Measurements from ENCODE around the gene ZKSCAN3. TPM values are rescaled to one million over a fixed set of nuclear protein-coding genes. Genes with fewer than 3 reads are reported as not detected.

Gene ZKSCAN3
- total and polyA plus RNA-seq, 2 of the 4 experiments (the other 2 are of a cell fraction), result 3.7 to 4.8 TPM

- Histone ChIP-seq H3K27ac (ENCODE audit: insufficient read depth, low read length) (peak overlapping the region; percentile 71), H2BK5ac (ENCODE audit: low read depth, low read length, poor library complexity, severe bottlenecking) (peak overlapping the region; percentile 89), H2BK120ac (ENCODE audit: low read depth, low read length) (peak overlapping the region; percentile 83), H2BK15ac (ENCODE audit: low read depth, low read length) (peak overlapping the region; percentile 81; the same call in 1 of the 3 replicates), H2AK9ac (replicated peaks; ENCODE audit: low read depth, low read length, poor library complexity) (peak overlapping the region; percentile 89), H3K4me1 (ENCODE audit: control insufficient read depth, insufficient read depth, low read length) (peaks cover 13% of the 10 kb centered on the region), H3K9ac (ENCODE audit: low read depth, low read length) (no peak overlapping the region), H4K91ac (ENCODE audit: insufficient read depth, low read depth, low read length) (peak overlapping the region; percentile 82), H3K27me3 (ENCODE audit: control insufficient read depth, insufficient read depth, low read length) (no peaks in the 10 kb centered on the region), H3K9me1 (ENCODE audit: insufficient read depth, low read length) (peaks cover 10% of the 10 kb centered on the region; the same call in 1 of the 2 replicates), H2AK5ac (ENCODE audit: low read depth, low read length) (peak overlapping the region; percentile 93; the same call in 1 of the 2 replicates), H3K56ac (ENCODE audit: extremely low read depth, insufficient read depth, low read length) (peak overlapping the region; percentile 71; the same call in 1 of the 2 replicates), H3K9me3 (ENCODE audit: control insufficient read depth, insufficient read depth, low read length) (no peaks in the 10 kb centered on the region), H4K20me1 (ENCODE audit: insufficient read depth, low read length) (no peaks in the 10 kb centered on the region), H2AFZ (replicated peaks; ENCODE audit: low read length, poor library complexity) (peak overlapping the region; percentile 14), H3K23ac (ENCODE audit: low read depth, low read length) (peak overlapping the region; percentile 63), H4K5ac (ENCODE audit: low read depth, low read length) (peak overlapping the region; percentile 81), H2BK20ac (ENCODE audit: low read depth, low read length) (peak overlapping the region; percentile 86), H3K18ac (ENCODE audit: low read depth, low read length) (peak overlapping the region; percentile 86; the same call in 1 of the 2 replicates), H4K8ac (ENCODE audit: low read depth in 2 of 2, low read length in 2 of 2) (peak overlapping the region; percentile 53 to 94), H3K4me3 (ENCODE audit: insufficient read depth, low read depth, low read length) (no peak overlapping the region), H3K14ac (replicated peaks; ENCODE audit: low read depth, low read length) (peak overlapping the region; percentile 89), H3K36me3 (ENCODE audit: control insufficient read depth, insufficient read depth, low read length) (peaks cover 4% of the 10 kb centered on the region; the same call in 1 of the 2 replicates), H3K4ac (ENCODE audit: low read depth, low read length) (peak overlapping the region; percentile 90), H3K4me2 (ENCODE audit: low read depth, low read length) (no peak overlapping the region; the same call in 1 of the 2 replicates), H3K79me1 (ENCODE audit: low read depth in 1 of 2, low read length in 2 of 2) (peaks cover 20 to 43% of the 10 kb centered on the region in 2 experiments)
- dilution Hi-C loops (cut with HindIII; ENCODE audit: low sequenced_read_pairs, unreplicated experiment), result no loop called here
- CTCF ChIA-PET, result interaction anchor here (1.5 to 2.4 kb wide), 2 partner anchors 14 to 25 kb away, joined by 4 to 15 read pairs; no protein-coding TSS in a partner anchor
- intact Hi-C loops (cut with micrococcal nuclease), result loop anchor here (2.0 to 5.0 kb wide), 4 partner anchors 76 to 454 kb away; partner anchors contain the start of genes PGBD1, ZKSCAN4 and ZSCAN9
- BruUV-seq (replicated peaks), result no TSS peak
- WGBS, 2 experiments (ENCODE audit: extremely low coverage in 2 of 2, insufficient read length in 1 of 2), result no CpG with 5 or more reads among the region's 6 CpGs
- in situ Hi-C loops (cut with MboI; ENCODE audit: low sequenced_read_pairs), result loop anchor here (5.0 kb wide), 1 partner anchor 225 kb away; no protein-coding TSS in a partner anchor
- DNase-seq (peak; percentile 61), ATAC-seq (ENCODE audit: low read depth) (no peak)
- POLR2A ChIA-PET (ENCODE audit: unreplicated experiment), result interaction anchor here (1.4 kb wide), 1 partner anchor 22 kb away, joined by 5 read pairs; no protein-coding TSS in a partner anchor
- no peak for TF ChIP-seq RCOR1 (IDR thresholded peaks at IDR 0.05; ENCODE audit: insufficient replicate concordance, low read length)
- TF ChIP-seq BHLHE40 (IDR thresholded peaks at IDR 0.05; ENCODE audit: low read depth, low read length), result peak; percentile 9; the same call in 1 of the 2 replicates
- TF ChIP-seq, protein P1, sequence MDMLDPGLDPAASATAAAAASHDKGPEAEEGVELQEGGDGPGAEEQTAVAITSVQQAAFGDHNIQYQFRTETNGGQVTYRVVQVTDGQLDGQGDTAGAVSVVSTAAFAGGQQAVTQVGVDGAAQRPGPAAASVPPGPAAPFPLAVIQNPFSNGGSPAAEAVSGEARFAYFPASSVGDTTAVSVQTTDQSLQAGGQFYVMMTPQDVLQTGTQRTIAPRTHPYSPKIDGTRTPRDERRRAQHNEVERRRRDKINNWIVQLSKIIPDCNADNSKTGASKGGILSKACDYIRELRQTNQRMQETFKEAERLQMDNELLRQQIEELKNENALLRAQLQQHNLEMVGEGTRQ (IDR thresholded peaks at IDR 0.05; ENCODE audit: low read depth, low read length), result no peak
- no peak for TF ChIP-seq RAD21 (IDR thresholded peaks at IDR 0.05; ENCODE audit: low read length)
- no peak for TF ChIP-seq SMC3 (IDR thresholded peaks at IDR 0.05; ENCODE audit: low read depth, low read length)
- TF ChIP-seq RFX5 (IDR thresholded peaks at IDR 0.05; ENCODE audit: low read depth, low read length), result peak; percentile 62
- TF ChIP-seq CTCF (conservative IDR thresholded peaks at IDR 0.05; ENCODE audit: low read depth, low read length), result no peak
- peak; percentile 95 for TF ChIP-seq NFE2L2 (IDR thresholded peaks at IDR 0.05; ENCODE audit: low read depth, low read length)
- TF ChIP-seq MAFK (IDR thresholded peaks at IDR 0.05; ENCODE audit: low read depth, low read length), result peak; percentile 39
- no peak for TF ChIP-seq ELK1 (IDR thresholded peaks at IDR 0.05; ENCODE audit: borderline replicate concordance, low read depth, low read length)
- TF ChIP-seq MAZ (IDR thresholded peaks at IDR 0.05; ENCODE audit: borderline replicate concordance, low read depth, low read length), result no peak
- TF ChIP-seq MXI1 (IDR thresholded peaks at IDR 0.05; ENCODE audit: borderline replicate concordance, low read depth, low read length), result no peak
- no peak for TF ChIP-seq POLR2A (IDR thresholded peaks at IDR 0.05; ENCODE audit: low read depth, low read length)
- no peak for TF ChIP-seq CEBPB (IDR thresholded peaks at IDR 0.05; ENCODE audit: low read depth, low read length)
- peak; percentile 36; the same call in 1 of the 2 replicates for TF ChIP-seq FOS (IDR thresholded peaks at IDR 0.05; ENCODE audit: low read depth, low read length)
These were observed 7.3 kb downstream of the ZKSCAN3 start for GRCh38 chr6:28357036-28357435.
